GM12878 (cell line): ENCODE measurements around the gene KRTAP10-10. TPM values are rescaled to one million over a fixed set of nuclear protein-coding genes. Genes with fewer than 3 reads are reported as not detected.

Experiments used
- polyA plus RNA-seq, 11 experiments: library from polyadenylated mRNA; depleted of rRNA in 4 of 11; unstranded in 6 of 11; stranded (reverse) in 5 of 11; fragments of >200 nt; fragmentation: Nextera tagmentation in 4 of 11; fragmentation: Illumina TruSeq in 1 of 11; extraction: Ambion mirVana in 4 of 11; extraction: Trizol in 1 of 11; gene quantifications; 1 replicate in 1 of 11; 2 replicates in 10 of 11; pipeline versions ENCODE4 v1.2.1 to v1.2.3, GENCODE V29; 2011 to 2016; ENCODE audit warnings: inconsistent platforms in 2 of 11, missing spikeins in 2 of 11, low read depth in 1 of 11
- small RNA-seq: library from RNA; depleted of rRNA; stranded (forward); fragments of <200 nt; gene quantifications from one replicate; pipeline ENCODE3, GENCODE V24; 2014
- total RNA-seq, 4 experiments: library from RNA; depleted of rRNA in 3 of 4; stranded (reverse); fragments of >200 nt in 3 of 4; fragmentation: Illumina TruSeq in 1 of 4; extraction: Trizol in 1 of 4; gene quantifications; 2 replicates each; pipeline versions ENCODE4 v1.2.1 to v1.2.3, GENCODE V29; 2013 to 2021

KRTAP10-10 gene
- total and polyA plus RNA-seq, 10 of the 15 experiments (the other 5 are each of a cell fraction or from before 2014, with no cell fraction given) = not detected

Small RNA genes within 50 kb of the gene (small RNA-seq; reads per million reads assigned to genes)
- not detected for gene KRTAP12-6P

Other genes with a start within 250 kb of the KRTAP10-10 start
Only the 7 nearest of the 20 such genes appear.
- gene KRTAP10-7, start 36.8 kb upstream of the KRTAP10-10 start, total RNA-seq (2014; rRNA removed) = not detected in 2 replicates
- not detected in 2 replicates for gene KRTAP10-7, start 36.8 kb upstream of the KRTAP10-10 start, total RNA-seq (2014; rRNA removed; fragmentation: Illumina TruSeq; extraction: Trizol)
- gene KRTAP10-7, start 36.8 kb upstream of the KRTAP10-10 start, total RNA-seq (2021) = not detected in 2 replicates
- not detected in 2 replicates for gene KRTAP10-7, start 36.8 kb upstream of the KRTAP10-10 start, polyA plus RNA-seq (2011; rRNA removed)
- gene KRTAP10-7, start 36.8 kb upstream of the KRTAP10-10 start, polyA plus RNA-seq (2014; fragmentation: Illumina TruSeq; extraction: Trizol) = not detected in 2 replicates
- not detected for gene KRTAP10-7, start 36.8 kb upstream of the KRTAP10-10 start, polyA plus RNA-seq (2014; fragmentation: Nextera tagmentation; extraction: Ambion mirVana)
- not detected in 2 replicates for gene KRTAP10-7, start 36.8 kb upstream of the KRTAP10-10 start, polyA plus RNA-seq (2014; rRNA removed)
- not detected for gene KRTAP10-7, start 36.8 kb upstream of the KRTAP10-10 start, polyA plus RNA-seq (2016; fragmentation: Nextera tagmentation; extraction: Ambion mirVana)
- gene KRTAP10-8, start 25.3 kb upstream of the KRTAP10-10 start, total RNA-seq (2014; rRNA removed) = not detected in 2 replicates
- not detected in 2 replicates for gene KRTAP10-8, start 25.3 kb upstream of the KRTAP10-10 start, total RNA-seq (2014; rRNA removed; fragmentation: Illumina TruSeq; extraction: Trizol)
- not detected in 2 replicates for gene KRTAP10-8, start 25.3 kb upstream of the KRTAP10-10 start, total RNA-seq (2021)
- not detected in 2 replicates for gene KRTAP10-8, start 25.3 kb upstream of the KRTAP10-10 start, polyA plus RNA-seq (2011; rRNA removed)
- gene KRTAP10-8, start 25.3 kb upstream of the KRTAP10-10 start, polyA plus RNA-seq (2014; fragmentation: Illumina TruSeq; extraction: Trizol) = not detected in 2 replicates
- gene KRTAP10-8, start 25.3 kb upstream of the KRTAP10-10 start, polyA plus RNA-seq (2014; fragmentation: Nextera tagmentation; extraction: Ambion mirVana) = not detected
- not detected in 2 replicates for gene KRTAP10-8, start 25.3 kb upstream of the KRTAP10-10 start, polyA plus RNA-seq (2014; rRNA removed)
- not detected for gene KRTAP10-8, start 25.3 kb upstream of the KRTAP10-10 start, polyA plus RNA-seq (2016; fragmentation: Nextera tagmentation; extraction: Ambion mirVana)
- gene KRTAP10-9, start 10.3 kb upstream of the KRTAP10-10 start, total RNA-seq (2014; rRNA removed) = not detected in 2 replicates
- gene KRTAP10-9, start 10.3 kb upstream of the KRTAP10-10 start, total RNA-seq (2014; rRNA removed; fragmentation: Illumina TruSeq; extraction: Trizol) = not detected in 2 replicates
- not detected in 2 replicates for gene KRTAP10-9, start 10.3 kb upstream of the KRTAP10-10 start, total RNA-seq (2021)
- not detected in 2 replicates for gene KRTAP10-9, start 10.3 kb upstream of the KRTAP10-10 start, polyA plus RNA-seq (2011; rRNA removed)
- not detected in 2 replicates for gene KRTAP10-9, start 10.3 kb upstream of the KRTAP10-10 start, polyA plus RNA-seq (2014; fragmentation: Illumina TruSeq; extraction: Trizol)
- not detected for gene KRTAP10-9, start 10.3 kb upstream of the KRTAP10-10 start, polyA plus RNA-seq (2014; fragmentation: Nextera tagmentation; extraction: Ambion mirVana)
- gene KRTAP10-9, start 10.3 kb upstream of the KRTAP10-10 start, polyA plus RNA-seq (2014; rRNA removed) = not detected in 2 replicates
- not detected for gene KRTAP10-9, start 10.3 kb upstream of the KRTAP10-10 start, polyA plus RNA-seq (2016; fragmentation: Nextera tagmentation; extraction: Ambion mirVana)
- gene KRTAP10-11, start 9.1 kb downstream of the KRTAP10-10 start, total RNA-seq (2014; rRNA removed) = not detected in 2 replicates
- gene KRTAP10-11, start 9.1 kb downstream of the KRTAP10-10 start, total RNA-seq (2014; rRNA removed; fragmentation: Illumina TruSeq; extraction: Trizol) = not detected in 2 replicates
- not detected in 2 replicates for gene KRTAP10-11, start 9.1 kb downstream of the KRTAP10-10 start, total RNA-seq (2021)
- gene KRTAP10-11, start 9.1 kb downstream of the KRTAP10-10 start, polyA plus RNA-seq (2011; rRNA removed) = not detected in 2 replicates
- gene KRTAP10-11, start 9.1 kb downstream of the KRTAP10-10 start, polyA plus RNA-seq (2014; fragmentation: Illumina TruSeq; extraction: Trizol) = not detected in 2 replicates
- not detected for gene KRTAP10-11, start 9.1 kb downstream of the KRTAP10-10 start, polyA plus RNA-seq (2014; fragmentation: Nextera tagmentation; extraction: Ambion mirVana)
- gene KRTAP10-11, start 9.1 kb downstream of the KRTAP10-10 start, polyA plus RNA-seq (2014; rRNA removed) = not detected in 2 replicates
- not detected for gene KRTAP10-11, start 9.1 kb downstream of the KRTAP10-10 start, polyA plus RNA-seq (2016; fragmentation: Nextera tagmentation; extraction: Ambion mirVana)
- gene KRTAP12-4, start 17.3 kb downstream of the KRTAP10-10 start, total RNA-seq (2014; rRNA removed) = not detected in 2 replicates
- not detected in 2 replicates for gene KRTAP12-4, start 17.3 kb downstream of the KRTAP10-10 start, total RNA-seq (2014; rRNA removed; fragmentation: Illumina TruSeq; extraction: Trizol)
- not detected in 2 replicates for gene KRTAP12-4, start 17.3 kb downstream of the KRTAP10-10 start, total RNA-seq (2021)
- not detected in 2 replicates for gene KRTAP12-4, start 17.3 kb downstream of the KRTAP10-10 start, polyA plus RNA-seq (2011; rRNA removed)
- not detected in 2 replicates for gene KRTAP12-4, start 17.3 kb downstream of the KRTAP10-10 start, polyA plus RNA-seq (2014; fragmentation: Illumina TruSeq; extraction: Trizol)
- gene KRTAP12-4, start 17.3 kb downstream of the KRTAP10-10 start, polyA plus RNA-seq (2014; fragmentation: Nextera tagmentation; extraction: Ambion mirVana) = not detected
- gene KRTAP12-4, start 17.3 kb downstream of the KRTAP10-10 start, polyA plus RNA-seq (2014; rRNA removed) = not detected in 2 replicates
- not detected for gene KRTAP12-4, start 17.3 kb downstream of the KRTAP10-10 start, polyA plus RNA-seq (2016; fragmentation: Nextera tagmentation; extraction: Ambion mirVana)
- gene KRTAP12-3, start 20.6 kb downstream of the KRTAP10-10 start, total RNA-seq (2014; rRNA removed) = not detected in 2 replicates
- not detected in 2 replicates for gene KRTAP12-3, start 20.6 kb downstream of the KRTAP10-10 start, total RNA-seq (2014; rRNA removed; fragmentation: Illumina TruSeq; extraction: Trizol)
- gene KRTAP12-3, start 20.6 kb downstream of the KRTAP10-10 start, total RNA-seq (2021) = not detected in 2 replicates
- not detected in 2 replicates for gene KRTAP12-3, start 20.6 kb downstream of the KRTAP10-10 start, polyA plus RNA-seq (2011; rRNA removed)
- gene KRTAP12-3, start 20.6 kb downstream of the KRTAP10-10 start, polyA plus RNA-seq (2014; fragmentation: Illumina TruSeq; extraction: Trizol) = not detected in 2 replicates
- gene KRTAP12-3, start 20.6 kb downstream of the KRTAP10-10 start, polyA plus RNA-seq (2014; fragmentation: Nextera tagmentation; extraction: Ambion mirVana) = not detected
- gene KRTAP12-3, start 20.6 kb downstream of the KRTAP10-10 start, polyA plus RNA-seq (2014; rRNA removed) = not detected in 2 replicates
- gene KRTAP12-3, start 20.6 kb downstream of the KRTAP10-10 start, polyA plus RNA-seq (2016; fragmentation: Nextera tagmentation; extraction: Ambion mirVana) = not detected
- gene KRTAP12-2, start 29.6 kb downstream of the KRTAP10-10 start, total RNA-seq (2014; rRNA removed) = not detected in 2 replicates
- gene KRTAP12-2, start 29.6 kb downstream of the KRTAP10-10 start, total RNA-seq (2014; rRNA removed; fragmentation: Illumina TruSeq; extraction: Trizol) = not detected in 2 replicates
- gene KRTAP12-2, start 29.6 kb downstream of the KRTAP10-10 start, total RNA-seq (2021) = not detected in 2 replicates
- gene KRTAP12-2, start 29.6 kb downstream of the KRTAP10-10 start, polyA plus RNA-seq (2011; rRNA removed) = not detected in 2 replicates
- gene KRTAP12-2, start 29.6 kb downstream of the KRTAP10-10 start, polyA plus RNA-seq (2014; fragmentation: Illumina TruSeq; extraction: Trizol) = not detected in 2 replicates
- not detected for gene KRTAP12-2, start 29.6 kb downstream of the KRTAP10-10 start, polyA plus RNA-seq (2014; fragmentation: Nextera tagmentation; extraction: Ambion mirVana)
- not detected in 2 replicates for gene KRTAP12-2, start 29.6 kb downstream of the KRTAP10-10 start, polyA plus RNA-seq (2014; rRNA removed)
- gene KRTAP12-2, start 29.6 kb downstream of the KRTAP10-10 start, polyA plus RNA-seq (2016; fragmentation: Nextera tagmentation; extraction: Ambion mirVana) = not detected